Adrenal gland (tissue), 5 donors: ENCODE measurements around the gene ANAPC15.

Experiments used
- POLR2A ChIP-seq, 2 donors: fragments of 450-650 bp; IDR thresholded peaks; one replicate each; pipeline ENCODE4 v1.6.1; 2017; ENCODE audit warnings: antibody characterized with exemption in 2 of 2, mild to moderate bottlenecking in 2 of 2, moderate library complexity in 1 of 2
- TF ChIP-seq, protein P1 (sequence below), 6 experiments: fragments of 450-650 bp in 4 of 6; fragments of 200-600 bp in 2 of 6; sonication (generic) in 1 of 6; IDR thresholded peaks; 1 replicate in 5 of 6; 2 replicates in 1 of 6; pipeline versions ENCODE4 v1.5.1 to v1.8.0; 2016 to 2021; ENCODE audit warnings: antibody characterized with exemption in 6 of 6, mild to moderate bottlenecking in 2 of 6, moderate library complexity in 1 of 6
- donor health status: DM: no; HTN: no; CAD: no.

DNA sequence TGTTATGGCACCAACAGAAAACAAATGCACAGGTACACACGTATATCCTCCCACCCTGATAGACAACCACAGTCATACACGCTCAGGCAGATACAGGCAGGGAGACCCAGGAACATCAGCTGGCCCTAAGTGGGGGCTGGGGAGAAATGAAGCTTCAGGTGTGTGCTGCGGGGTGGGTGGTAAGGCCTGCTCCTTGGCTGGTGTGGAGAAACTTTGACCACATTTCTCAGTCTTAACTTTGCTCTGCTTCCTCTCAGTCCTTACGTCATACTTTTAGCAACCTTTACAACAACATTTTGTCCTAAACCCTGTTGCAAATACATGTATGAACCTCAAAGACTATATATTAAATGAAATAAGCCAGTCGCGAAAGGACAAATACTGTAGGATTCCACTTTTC lies 6.7 kb upstream of the ANAPC15 start:
- TF ChIP-seq, protein P1, sequence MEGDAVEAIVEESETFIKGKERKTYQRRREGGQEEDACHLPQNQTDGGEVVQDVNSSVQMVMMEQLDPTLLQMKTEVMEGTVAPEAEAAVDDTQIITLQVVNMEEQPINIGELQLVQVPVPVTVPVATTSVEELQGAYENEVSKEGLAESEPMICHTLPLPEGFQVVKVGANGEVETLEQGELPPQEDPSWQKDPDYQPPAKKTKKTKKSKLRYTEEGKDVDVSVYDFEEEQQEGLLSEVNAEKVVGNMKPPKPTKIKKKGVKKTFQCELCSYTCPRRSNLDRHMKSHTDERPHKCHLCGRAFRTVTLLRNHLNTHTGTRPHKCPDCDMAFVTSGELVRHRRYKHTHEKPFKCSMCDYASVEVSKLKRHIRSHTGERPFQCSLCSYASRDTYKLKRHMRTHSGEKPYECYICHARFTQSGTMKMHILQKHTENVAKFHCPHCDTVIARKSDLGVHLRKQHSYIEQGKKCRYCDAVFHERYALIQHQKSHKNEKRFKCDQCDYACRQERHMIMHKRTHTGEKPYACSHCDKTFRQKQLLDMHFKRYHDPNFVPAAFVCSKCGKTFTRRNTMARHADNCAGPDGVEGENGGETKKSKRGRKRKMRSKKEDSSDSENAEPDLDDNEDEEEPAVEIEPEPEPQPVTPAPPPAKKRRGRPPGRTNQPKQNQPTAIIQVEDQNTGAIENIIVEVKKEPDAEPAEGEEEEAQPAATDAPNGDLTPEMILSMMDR (IDR thresholded peaks at IDR 0.05) = no peak
- TF ChIP-seq POLR2A (IDR thresholded peaks at IDR 0.05) = no peak
